ENCODE results near the gene MPZL2.

Gene MPZL2

DNA sequence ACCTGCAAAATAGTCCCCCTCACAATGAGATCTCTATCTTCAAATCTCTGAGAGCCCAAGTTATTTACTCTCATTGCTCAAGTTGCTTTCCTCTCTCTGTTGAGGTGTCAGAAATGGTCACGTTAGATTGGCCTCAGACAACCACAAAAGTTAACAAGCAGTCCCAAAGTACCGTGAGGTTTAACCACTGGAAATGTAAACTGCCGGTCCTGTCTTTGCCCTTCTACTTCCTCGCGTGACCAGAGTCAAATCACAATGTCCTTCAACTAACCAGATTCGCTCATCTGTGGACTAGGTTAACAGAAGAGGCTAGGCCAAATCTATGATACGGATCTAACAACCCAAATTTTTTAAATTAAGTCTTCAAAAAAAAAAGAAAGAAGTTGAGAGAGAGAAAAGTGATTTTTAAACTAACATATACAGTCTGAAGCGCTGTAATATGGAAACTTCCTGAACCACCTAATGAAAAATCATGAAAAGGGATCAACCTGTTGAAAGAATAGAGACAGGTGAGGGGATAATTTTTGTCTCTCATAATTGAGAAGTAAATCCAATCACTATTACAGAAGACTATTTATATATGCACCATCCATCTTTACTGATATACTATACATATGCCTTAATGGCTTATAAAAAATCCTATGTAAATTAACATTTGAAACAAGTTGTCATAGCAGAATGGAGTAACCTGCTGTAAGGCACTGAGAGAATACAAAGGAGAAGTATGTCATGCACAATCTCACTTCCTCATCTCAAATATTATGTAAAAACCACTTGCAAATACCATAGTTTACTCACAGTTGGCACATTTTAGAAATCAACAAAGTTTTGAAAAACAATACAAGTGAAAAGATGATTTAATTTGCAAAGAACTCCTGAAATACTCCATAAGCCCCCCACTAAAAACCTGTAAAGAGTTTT lies 36.0 kb downstream of the MPZL2 start:
- in situ Hi-C loops (cut with HindIII; ENCODE audit: low sequenced_read_pairs) = no loop called here
- no peak overlapping the region for H3K4me3 ChIP-seq (ENCODE audit: low read depth, low read length)
- DNase-seq (ENCODE audit: low read depth, low spot score) = no peak
- TF ChIP-seq, protein P1, sequence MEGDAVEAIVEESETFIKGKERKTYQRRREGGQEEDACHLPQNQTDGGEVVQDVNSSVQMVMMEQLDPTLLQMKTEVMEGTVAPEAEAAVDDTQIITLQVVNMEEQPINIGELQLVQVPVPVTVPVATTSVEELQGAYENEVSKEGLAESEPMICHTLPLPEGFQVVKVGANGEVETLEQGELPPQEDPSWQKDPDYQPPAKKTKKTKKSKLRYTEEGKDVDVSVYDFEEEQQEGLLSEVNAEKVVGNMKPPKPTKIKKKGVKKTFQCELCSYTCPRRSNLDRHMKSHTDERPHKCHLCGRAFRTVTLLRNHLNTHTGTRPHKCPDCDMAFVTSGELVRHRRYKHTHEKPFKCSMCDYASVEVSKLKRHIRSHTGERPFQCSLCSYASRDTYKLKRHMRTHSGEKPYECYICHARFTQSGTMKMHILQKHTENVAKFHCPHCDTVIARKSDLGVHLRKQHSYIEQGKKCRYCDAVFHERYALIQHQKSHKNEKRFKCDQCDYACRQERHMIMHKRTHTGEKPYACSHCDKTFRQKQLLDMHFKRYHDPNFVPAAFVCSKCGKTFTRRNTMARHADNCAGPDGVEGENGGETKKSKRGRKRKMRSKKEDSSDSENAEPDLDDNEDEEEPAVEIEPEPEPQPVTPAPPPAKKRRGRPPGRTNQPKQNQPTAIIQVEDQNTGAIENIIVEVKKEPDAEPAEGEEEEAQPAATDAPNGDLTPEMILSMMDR (IDR thresholded peaks at IDR 0.05; ENCODE audit: low read depth, low read length) = no peak

DNA sequence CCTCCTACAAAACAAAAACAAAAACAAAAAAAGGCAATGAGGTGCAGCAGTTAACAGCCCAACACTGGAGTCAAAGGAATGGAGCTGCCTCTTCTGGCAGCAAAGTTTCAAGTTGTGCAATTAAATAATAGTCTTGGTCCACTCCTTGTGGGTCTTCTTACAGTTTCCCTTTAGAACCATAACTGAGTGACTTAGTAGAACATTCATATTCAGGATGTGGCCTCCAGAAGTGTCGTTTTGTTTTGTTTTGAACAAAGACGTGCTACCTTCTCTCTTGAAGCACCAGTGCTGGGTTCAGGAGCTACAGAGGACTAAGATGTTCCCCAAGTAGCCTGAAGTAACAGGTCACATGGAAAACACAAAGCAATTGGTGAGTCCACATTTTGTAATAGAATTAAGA lies 37.3 kb downstream of the MPZL2 start:
- in situ Hi-C loops (cut with HindIII; ENCODE audit: low sequenced_read_pairs) = no loop called here
- TF ChIP-seq, protein P1 (IDR thresholded peaks at IDR 0.05; ENCODE audit: low read depth, low read length) = no peak
- no peak overlapping the region for H3K4me3 ChIP-seq (ENCODE audit: low read depth, low read length)
- DNase-seq (ENCODE audit: low read depth, low spot score) = no peak

DNA sequence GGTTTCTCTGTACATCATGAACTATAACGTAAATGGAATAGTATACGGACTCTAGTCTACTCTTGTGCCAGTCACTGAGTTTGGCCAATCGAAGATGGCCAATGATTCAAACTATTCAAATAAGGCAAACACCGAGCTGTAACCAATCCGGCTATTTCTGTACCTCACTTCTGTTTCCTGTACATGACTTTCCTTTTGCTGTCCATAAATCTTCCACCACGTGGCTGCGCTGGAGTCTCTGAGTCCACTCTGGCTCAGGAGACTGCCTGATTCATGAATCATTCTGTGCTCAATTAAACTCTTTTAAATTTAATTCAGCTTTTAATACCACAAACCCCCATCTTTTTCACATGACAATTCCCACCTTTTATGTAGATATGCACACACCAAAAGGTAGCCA lies 37.8 kb downstream of the MPZL2 start:
- in situ Hi-C loops (cut with HindIII; ENCODE audit: low sequenced_read_pairs) = no loop called here
- no peak for DNase-seq (ENCODE audit: low read depth, low spot score)
- H3K4me3 ChIP-seq (ENCODE audit: low read depth, low read length) = no peak overlapping the region
- TF ChIP-seq, protein P1 (IDR thresholded peaks at IDR 0.05; ENCODE audit: low read depth, low read length) = no peak

DNA sequence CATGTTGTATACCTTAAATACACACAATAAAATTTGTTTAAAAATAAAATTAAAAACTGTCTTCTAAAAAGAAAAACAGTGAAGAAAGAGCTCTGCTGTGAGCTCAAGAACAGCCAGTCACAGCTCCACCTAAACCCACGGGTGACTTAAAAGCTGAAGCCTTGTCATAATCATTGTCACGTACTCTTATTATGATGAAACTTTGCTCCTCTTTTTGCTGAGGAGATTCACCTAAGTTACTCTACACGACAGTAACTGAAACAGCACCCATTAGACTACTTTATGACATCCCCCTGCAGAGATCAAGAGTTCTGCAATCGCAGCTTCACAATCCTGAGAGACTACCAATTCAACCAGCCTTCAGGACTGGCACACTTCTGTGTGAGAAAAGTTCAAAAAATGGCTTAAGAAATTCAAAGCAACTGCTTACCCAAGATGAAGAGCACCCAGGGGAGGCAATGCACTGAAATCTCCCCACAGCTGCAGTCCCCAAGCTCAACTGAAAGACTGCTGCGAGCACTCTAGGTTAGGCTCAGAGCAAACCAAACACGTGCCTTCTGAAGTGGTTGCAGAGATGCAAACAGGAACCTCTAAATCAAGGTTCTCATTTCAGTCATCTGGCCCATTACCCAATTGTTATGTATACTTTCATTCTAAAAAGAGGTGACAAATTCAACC lies 39.4 kb downstream of the MPZL2 start, which contains the start of gene JAML:
TSS of gene JAML (minus strand) at position 501 of the 678 bp plus-strand sequence. CDS start 10,145 bp downstream, outside the sequence.
- no peak within 1 kb of the TSS for H3K4me3 ChIP-seq (ENCODE audit: low read depth, low read length)
- in situ Hi-C loops (cut with HindIII; ENCODE audit: low sequenced_read_pairs) = no loop called here
- TF ChIP-seq, protein P1 (IDR thresholded peaks at IDR 0.05; ENCODE audit: low read depth, low read length) = no peak
- DNase-seq (ENCODE audit: low read depth, low spot score) = no peak

DNA sequence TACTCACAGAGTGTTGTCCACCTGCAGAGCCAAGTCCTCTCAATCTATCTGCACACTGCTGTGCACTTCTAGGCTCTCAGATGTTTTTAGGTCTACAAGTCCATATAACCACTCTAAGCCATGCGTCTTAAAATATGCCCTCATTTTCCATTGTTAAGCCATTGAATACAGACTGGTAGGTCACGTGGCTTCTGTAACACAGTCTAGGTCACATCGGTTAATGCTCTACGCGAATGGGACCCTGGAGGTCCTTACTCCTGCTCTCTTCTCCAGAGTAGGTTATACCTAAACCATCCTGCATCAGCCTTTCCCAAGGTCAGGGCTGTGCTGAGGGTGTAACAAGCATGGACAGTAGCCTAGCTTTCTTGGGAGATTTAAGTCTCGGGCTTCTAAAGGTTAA lies 40.1 kb downstream of the MPZL2 start:
- no peak overlapping the region for H3K4me3 ChIP-seq (ENCODE audit: low read depth, low read length)
- TF ChIP-seq, protein P1 (IDR thresholded peaks at IDR 0.05; ENCODE audit: low read depth, low read length) = no peak
- in situ Hi-C loops (cut with HindIII; ENCODE audit: low sequenced_read_pairs) = no loop called here
- no peak for DNase-seq (ENCODE audit: low read depth, low spot score)

DNA sequence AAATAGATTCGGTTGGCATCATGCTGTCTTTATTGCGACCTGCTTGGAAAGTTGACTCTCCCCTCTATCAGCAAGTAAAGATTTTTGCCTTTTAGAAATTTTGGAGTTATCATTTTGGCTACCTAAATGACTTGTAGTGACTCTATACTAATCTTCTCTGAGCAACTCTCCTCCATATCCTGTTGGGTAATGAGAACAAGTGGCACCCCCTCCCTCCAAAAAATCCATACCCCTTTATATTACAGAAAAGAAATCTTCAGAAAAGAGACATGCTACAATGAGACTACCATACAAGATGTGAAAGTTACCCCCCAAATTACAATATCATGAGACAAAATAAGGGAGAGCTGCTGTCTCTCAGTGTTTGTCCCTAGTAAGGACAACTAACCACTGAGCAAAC lies 40.5 kb downstream of the MPZL2 start:
- DNase-seq (ENCODE audit: low read depth, low spot score) = no peak
- in situ Hi-C loops (cut with HindIII; ENCODE audit: low sequenced_read_pairs) = no loop called here
- no peak overlapping the region for H3K4me3 ChIP-seq (ENCODE audit: low read depth, low read length)
- TF ChIP-seq, protein P1 (IDR thresholded peaks at IDR 0.05; ENCODE audit: low read depth, low read length) = no peak

Measured in astrocyte of the spinal cord (primary cell).